GM19025 (cell line): Measurements from ENCODE around the gene ZDHHC11B.
"Not testable (repeated sequence)": the region's sequence is repeated elsewhere in the genome, so short reads cannot be mapped to it uniquely, and the experiment has no call there.

Experiments
- ATAC-seq: cut with Tn5 transposase; IDR thresholded peaks from one replicate; pipeline ENCODE4 v1.9.1; 2021; ENCODE audit warnings: mild to moderate bottlenecking, low read depth, moderate library complexity; ENCODE audit not compliant: unreplicated experiment

Gene ZDHHC11B

DNA sequence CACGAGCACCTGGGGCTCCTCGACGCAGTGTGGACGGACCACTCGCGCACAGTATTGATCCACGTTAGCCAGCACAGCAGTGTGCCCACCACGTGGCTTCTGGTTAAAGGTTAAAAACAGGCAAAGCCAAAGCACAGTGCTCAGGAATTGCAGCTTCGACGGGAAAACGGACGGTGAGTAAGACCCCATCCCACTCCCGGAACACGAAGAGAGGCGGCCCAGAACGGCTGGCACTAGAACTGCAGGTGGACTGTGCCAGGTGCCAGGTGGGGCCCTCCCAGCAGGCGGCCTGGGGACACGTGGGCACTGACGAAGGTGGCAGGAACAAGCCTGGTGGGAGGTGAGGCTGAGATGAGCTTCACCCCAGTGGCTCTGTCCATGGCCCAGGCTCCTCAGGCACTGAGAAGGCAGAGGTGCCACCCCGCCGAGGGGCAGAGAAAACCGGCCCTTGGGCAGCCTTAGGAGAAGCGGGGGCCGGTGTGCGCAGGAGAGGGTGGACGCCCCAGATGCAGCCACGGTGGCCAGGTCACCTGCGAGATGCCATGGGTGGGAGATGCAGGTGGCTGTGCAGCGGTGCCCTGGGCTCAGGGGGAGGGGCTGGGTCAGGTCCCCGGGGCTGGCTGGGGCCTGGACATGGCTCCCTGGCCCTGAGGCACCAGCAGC lies 96.0 kb downstream of the ZDHHC11B start:
- not testable (repeated sequence) for ATAC-seq

- not testable (repeated sequence) for ATAC-seq
Observed at GRCh38 chr5:686936-687335, 97.6 kb downstream of the ZDHHC11B start.

DNA sequence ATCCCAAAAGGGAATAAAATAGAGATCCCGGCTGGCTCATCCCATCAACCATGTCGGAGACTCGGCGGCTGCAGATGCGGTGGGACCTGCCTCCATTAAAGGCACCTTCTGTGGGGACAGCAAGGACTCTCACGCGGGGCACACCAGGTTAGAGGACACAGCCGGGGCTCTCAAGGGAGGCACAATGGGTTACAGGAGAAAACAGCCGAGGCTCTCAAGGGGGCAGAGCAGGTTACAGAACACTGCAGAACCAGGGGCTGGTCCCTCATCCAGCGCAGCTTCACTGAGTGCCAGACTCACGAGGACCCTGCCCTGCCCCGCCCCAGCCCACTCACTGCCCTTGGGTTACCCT lies 98.4 kb downstream of the ZDHHC11B start:
- ATAC-seq: not testable (repeated sequence)

DNA sequence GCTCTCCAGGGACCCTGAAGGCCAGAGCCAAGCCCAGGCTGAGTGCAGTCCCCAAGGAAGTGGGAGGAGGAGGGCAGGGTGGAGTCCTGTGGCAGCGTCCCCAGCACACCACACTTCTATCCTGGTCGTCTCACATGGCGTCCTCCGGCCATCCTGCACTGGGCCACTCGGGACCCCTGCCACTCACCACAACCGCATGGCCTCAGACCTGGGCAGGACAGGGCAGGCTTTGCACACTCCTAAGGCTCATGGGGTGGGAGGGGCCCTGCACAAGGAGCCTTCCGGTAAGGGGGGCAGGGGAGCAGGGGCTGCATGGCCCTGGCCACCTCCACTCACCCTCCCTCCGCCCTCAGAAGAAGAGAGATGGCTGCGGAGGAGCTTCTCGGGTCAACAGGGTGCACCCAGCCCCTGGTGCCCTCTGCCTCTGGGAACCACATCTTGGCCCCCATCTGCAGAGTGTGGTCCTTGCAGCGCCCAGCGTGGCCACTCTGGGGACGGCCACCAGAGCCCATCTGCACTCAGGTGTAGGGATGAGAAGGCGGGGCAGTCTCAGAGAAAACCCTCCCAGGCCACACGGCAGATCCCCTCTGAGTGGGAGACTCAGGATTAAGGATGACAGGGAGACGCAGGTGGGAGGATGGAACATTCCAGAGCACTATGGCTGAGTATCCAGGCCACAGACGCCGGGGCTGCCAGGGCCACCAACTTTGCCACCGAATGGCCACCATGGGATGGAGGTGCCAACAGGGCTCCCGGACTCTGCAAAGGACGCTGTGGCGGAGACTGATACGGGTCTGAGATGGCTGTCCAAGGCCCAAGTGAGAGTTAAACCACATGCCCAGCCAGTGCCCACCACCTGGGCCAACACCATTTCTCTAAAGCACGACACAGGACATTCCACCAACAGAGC lies 99.0 kb downstream of the ZDHHC11B start:
- ATAC-seq: no peak

DNA sequence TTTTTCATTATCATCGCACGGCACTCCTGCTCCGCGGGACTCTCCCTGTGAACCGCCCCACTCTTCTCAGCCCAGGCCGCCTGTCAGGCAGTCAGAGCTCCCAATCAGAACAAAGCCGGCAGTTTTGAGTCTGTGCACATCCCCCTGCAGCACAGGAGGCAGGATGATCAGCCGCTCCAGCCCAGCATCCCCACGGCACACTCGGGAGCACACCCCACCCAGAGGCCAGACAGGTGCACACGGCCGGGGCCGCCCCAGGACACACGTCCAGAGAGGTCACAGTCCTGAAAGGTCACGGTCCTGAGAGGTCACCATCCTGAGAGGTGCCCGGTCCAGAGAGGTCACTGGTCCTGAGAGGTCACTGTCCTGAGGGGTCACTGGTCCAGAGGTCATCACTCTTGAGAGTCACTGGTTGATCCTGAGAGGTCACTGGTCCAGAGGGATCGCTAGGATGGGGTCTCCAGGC lies 99.7 kb downstream of the ZDHHC11B start:
- ATAC-seq: no peak

GRCh38 chr5:683551-684481 lies 100.7 kb downstream of the ZDHHC11B start:
- ATAC-seq: no peak

DNA sequence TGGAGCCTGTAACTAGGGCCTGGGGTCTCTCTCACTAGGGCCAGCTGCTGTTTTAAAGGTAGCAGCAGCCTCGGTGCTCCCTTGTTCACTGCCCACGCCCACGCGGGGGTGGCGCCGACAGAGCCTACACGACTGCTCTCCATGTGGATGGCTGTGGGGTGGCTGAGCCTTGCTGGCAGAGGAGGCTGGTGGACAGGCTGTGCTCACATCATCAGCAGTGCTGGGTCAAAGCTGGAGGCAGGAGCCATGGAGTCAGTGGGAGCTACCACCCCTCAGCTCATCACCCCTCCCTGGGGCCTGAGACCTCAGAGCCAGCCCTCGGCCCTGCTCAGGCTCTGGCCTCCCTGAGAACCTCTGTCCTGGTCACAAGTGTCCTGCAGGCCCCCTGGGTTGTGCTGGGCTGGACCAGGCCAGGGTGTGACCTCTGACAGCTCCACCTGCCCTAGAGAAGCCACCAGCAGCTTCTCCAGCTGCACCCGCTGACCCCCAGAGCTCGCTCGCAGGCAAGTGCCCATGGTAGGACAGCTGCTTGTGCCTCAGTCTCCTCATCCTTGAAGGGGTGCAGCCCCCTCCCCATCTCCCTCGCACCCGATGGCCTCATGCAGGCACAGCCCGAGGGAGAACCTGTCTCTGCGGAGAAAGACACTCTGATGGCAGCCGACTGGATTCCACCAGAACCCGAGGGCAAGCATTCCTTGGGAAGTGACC lies 101.7 kb downstream of the ZDHHC11B start:
- ATAC-seq: not testable (repeated sequence)

DNA sequence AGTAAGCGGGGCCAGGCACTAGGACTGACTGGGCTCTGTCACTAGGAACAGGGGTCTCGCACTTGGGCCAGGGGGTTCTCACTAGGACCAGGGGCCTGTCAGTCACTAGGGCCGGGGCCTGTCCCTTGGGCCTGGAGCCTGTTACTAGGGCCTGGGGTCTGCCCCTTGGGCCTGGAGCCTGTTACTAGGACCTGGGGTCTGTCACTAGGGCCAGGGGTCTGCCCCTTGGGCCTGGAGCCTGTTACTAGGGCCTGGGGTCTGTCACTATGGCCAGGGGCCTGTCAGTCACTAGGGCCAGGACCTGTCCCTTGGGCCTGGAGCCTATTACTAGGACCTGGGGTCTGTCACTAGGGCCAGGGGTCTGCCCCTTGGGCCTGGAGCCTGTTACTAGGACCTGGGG lies 102.3 kb downstream of the ZDHHC11B start:
- ATAC-seq: not testable (repeated sequence)

GRCh38 chr5:681317-682191 lies 103.0 kb downstream of the ZDHHC11B start:
- not testable (repeated sequence) for ATAC-seq

- ATAC-seq: not testable (repeated sequence)
Observed at GRCh38 chr5:680836-681235, 103.7 kb downstream of the ZDHHC11B start.

DNA sequence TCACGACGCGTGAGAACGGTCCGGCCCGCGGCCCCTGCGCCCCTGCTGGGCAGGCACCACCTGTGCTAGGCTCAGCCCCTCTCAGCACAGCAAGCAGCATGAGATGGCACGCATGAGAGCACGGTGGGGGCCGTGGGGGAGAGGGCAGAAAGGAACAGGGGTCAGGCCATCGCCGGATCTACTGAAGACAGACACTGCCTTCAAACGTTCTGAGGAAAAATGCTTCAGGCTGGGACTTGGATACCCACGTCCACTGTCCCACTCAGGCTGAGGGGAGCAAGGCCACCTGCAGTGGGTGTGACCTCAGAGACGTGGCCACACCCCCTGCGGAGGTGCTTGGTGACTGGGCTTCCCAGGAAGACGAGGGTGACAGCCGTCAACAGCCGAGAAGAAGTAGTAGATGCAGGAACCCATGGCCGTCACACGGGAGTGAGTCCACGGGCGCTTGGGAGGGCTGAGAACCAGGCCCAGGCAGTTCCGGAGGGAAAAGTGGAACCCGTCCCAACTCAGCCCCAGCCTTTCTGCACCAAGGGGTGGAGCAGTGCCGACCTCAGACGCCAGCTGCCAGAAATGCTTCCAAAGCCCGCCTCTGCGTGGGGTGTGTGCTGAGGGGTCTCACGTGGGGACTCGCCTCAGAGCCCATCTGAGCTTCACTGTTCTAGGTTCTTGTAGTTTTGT lies 104.3 kb downstream of the ZDHHC11B start:
- not testable (repeated sequence) for ATAC-seq

DNA sequence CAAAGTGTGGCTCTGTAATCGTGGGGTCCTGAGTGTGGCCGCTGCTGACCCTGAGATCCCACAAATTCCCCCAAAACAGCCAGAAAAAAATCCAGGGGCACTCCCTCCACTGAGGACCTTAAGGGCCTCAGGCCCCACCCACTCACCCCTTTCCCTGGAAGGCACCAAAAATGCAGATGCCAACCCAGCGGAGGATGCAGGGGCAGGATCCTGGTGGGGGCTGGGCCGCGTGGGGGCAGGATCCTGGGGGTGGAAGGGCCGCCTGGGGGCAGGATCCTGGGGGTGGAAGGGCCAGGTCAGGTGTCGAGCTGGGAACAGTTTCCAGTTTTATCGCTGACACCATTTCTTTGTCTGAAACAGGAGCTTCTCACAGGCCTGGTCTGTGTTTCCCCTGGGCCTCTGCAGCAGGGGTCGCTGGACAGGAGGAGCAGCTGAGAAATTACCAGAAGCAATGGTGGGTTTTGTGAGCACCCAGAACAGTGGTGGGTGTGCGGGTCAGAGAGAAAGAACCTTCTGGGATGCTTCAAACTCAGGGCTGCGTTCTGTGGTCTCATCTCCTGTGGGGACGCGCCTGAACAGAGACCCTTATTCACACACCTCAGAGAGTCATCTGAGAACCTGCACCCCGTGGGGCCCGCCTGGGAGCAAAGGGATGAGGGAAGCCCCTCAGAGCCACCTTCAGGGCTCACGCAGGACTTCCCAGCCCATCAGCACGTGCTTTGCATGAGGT lies 105.2 kb downstream of the ZDHHC11B start:
- not testable (repeated sequence) for ATAC-seq

- not testable (repeated sequence) for ATAC-seq
Observed at GRCh38 chr5:678521-678920, 106.0 kb downstream of the ZDHHC11B start.

DNA sequence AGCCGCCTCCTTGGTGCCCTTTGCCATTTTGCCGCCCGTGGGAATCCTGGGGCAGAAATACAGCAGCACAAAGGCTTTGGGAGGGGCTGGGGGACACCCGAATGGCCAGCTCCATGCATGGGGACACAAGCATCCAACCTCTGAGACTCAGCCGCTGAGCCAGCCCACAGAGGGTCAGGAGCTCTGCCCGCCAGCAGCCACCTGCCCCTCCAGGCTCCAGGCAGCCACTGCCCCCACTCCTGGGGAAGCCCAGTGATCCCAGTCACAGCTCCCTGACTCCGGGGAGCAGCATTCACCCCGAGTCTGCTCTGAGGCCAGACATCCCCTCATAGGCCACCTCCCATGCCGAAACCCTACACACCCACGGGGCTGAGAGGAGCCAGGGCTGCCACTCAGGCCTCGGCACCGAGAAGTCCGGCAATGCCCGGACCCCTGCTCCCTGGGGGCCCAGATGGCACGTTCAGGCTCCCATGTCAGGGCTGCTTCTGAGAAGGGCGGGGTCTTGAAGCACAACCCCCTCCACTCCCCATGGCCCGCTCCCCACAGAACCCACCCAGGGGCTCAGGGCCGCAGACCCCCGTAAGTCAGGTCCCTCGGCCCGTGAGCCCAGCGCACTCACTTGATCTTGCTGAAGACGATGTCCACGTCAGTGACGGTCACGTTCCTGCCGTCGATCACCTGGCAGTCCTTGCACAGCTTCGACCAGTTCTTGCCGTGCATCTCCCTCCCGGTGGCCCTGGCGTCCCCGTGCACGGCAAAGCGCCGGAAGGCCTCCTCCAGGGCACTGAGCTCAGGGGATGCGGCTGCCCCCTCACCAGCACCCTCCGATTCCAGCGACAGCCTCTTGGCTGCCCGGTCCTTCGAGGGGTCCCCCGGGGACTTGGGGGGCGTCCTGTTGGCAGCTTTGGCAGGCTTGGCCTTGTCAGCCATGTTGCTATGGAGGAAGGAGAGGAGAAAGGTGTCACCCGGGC lies 107.1 kb downstream of the ZDHHC11B start:
- ATAC-seq: no peak

GRCh38 chr5:676699-677076 lies 107.8 kb downstream of the ZDHHC11B start:
- no peak for ATAC-seq

- ATAC-seq: no peak
Observed at GRCh38 chr5:675871-676698, 108.4 kb downstream of the ZDHHC11B start.
